ENCODE results near the gene TRPM3.

The TRPM3 gene

DNA sequence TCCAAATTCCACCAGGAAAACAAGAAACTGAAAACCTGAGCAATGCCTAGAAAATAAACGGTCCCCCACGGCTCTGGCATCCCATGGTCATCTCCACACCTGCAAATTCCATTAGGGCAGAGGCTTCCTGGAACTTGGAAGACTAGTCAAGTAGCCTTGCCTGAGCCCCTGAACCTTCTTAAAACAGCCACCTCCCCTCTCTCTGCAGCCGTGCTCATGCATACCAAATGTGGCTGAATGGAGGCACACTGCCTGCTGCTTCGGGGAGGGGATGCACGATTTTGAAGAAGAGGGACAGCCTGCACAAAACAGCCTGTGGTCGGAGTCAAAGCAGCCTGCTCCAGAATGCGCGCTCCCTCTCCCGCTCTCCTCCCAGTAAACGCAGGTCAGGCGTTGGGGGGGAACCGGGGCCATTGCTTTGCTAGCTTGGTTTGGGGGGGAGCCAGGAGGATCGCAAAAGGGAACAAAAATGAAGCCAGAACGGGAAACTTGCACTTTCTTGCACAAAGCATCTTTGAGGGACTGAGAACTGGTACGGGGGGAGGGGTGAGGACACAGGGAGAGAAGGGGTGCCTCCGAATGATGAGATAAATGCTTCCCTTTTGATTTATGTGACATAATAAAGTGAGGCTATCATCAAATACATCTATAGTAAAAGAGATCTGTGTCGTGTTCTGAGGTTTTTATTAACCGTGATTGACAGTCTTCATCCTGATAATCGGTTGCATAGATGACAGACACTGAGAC lies at the start of gene TRPM3:
TSS of gene TRPM3 (minus strand) at position 347 of the 747 bp plus-strand sequence. CDS start at position 80, 267 bp downstream.
- DNase-seq = no peak

DNA sequence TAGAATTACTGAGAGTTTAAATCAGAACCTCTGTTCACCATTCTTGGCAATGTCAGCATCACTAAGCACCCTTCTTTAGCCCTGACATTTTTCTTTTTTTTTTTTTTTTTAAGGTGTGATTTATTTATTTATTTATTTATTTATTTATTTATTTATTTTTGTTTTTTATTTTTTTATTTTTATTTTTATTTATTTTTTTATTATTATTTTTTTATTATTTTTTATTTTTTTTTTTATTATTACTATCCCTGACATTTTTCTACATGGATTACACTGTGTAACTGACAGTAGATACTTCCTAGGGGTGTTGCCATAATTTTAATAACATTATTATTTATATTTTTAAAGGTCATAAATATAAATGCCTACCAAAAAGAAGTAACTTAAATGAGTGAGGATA lies 47.0 kb upstream of the TRPM3 start:
- DNase-seq = no peak

DNA sequence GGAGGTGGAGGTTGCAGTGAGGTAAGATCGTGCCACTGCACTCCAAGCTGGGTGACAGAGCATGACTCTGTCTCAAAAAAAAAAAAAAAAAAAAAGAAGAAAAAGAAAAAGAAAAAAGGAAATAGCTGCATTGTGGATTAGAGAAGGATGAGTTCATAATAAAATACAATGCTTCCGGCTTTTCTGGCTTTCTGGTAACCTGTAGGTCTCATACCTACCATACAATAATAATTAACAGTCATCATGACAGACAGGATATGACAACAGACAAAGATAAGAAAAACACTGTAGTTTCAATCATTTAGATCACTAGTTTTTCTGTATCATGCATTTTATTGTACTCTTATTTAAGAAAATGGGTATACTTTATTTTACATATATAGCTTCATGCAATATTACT lies 40.7 kb upstream of the TRPM3 start:
- DNase-seq = no peak

DNA sequence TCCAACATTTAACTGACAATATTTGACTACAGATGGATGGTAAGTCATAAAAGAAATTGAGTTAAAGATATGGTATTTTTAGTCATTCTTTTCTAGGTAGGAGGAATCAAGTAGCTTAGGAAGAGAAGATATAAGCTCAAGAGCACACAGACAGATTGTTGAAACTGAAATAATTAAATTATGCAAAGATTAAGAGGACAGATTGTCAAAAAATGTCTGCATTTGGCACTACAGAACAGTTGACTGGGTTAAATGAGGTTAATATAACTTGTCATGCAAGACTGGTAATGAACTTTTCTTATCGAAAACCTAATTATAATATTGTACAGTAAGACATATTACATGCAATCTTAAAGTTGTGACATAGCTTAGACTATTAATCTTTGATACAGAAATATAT lies 36.3 kb upstream of the TRPM3 start:
- no peak for DNase-seq

DNA sequence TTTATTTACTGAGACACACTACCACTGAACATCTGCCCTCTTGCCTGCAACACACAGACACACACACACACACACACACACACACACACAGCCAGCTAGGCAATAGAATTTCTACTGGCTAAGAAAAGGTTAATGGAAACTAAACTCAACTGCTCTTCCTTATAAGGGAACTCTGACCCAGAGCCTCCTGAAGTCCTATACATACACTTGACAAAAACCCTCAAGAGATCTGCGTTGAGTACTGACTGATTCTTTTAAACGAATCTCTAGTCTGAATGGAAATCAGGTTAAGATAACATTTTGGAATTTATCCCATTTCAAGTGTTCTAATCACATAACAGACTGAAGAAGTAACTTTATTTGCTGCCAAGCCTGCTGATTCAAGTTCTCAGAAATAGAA lies 25.9 kb upstream of the TRPM3 start:
- DNase-seq = no peak

DNA sequence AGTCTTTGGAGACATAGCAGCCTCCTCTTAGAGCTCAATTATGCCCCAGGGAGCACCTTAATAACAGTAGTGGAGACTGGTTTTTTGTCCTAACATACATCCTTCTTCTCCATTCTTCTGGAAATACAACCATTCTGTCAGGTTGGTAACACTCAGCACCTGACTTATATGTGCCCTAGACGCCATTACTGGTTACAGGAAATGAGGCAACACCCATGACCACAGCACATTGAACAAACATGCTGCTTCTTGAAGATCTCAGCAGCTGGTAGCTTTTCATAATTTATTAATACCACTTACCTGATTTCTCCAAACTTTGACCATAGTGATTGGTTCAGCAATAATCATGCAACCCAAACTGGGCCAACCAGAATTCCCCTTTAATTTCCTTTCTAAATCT lies 25.1 kb upstream of the TRPM3 start:
- DNase-seq = no peak

DNA sequence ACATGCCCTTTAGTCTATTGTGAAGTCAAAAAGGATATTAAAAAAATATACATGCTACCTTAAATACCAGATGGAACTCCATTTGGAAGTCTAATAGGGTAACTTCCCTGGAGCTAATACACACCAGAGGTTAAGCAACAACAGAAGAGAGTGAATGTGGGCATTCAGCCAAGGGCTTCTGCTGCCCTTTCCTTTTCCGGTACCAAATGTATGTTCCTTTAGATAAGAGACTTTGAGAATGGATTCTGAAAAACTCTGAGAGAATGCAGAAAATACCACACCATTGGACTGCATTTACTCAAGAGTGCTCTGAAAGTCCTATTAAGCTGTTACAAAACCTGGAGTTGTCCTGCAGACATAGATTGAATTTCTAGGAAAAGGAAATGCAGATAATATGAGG lies 23.8 kb upstream of the TRPM3 start:
- DNase-seq = no peak

DNA sequence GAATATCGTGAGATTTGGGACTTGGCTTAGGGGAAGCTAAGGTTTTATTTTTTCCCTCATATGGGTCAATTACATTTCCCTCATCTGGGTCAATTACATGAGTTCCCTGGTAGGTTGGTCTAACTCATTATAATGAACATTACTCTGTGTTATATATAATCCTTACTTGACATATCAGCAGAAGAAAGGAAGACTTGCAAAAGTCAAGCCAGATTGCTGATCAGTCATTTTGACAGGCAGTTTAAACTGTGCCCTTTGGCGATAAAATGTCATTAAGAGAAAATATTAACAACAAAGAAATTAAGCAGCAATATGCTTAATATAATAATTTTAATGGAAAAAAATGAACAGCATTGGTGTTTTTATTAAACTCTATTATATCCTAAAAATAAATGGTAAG lies 23.1 kb upstream of the TRPM3 start:
- no peak for DNase-seq

DNA sequence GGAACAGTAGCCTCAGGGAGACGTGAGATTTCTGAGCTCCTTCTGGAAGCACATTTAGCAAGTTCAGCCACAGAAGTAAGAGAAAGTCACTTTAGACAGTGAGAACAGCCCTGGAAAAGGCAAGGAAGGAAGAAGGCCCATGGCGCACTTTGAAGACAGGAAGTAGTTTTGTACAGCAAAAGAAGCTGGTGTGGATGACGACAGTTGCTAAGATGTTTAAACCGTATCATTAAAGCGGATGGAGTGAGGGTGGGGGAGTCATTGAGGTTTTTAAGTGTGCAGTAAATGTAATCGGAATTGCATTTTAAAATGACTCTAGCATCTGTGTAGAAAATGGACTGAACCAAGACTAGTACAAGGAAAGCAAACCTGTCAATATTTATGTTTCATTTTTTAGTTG lies 15.3 kb upstream of the TRPM3 start:
- no peak for DNase-seq

DNA sequence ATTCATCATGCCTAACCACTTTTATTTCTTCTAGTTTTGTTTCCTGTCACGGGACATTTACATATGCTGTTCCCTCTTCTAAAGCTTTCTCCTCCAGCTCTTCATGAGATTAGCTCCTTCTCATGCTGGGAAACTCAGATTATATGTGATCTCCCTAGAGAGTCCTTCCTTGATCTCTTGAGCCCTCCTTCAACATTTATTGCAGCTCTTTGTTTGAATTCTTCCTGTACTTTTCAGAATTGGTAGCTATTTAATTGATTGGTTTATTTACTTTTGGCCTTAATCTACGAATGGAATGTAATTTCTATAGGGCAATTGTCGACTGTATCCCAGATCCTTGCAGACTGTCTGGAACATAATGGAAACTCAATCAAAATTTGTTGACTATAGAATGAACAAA lies 9.7 kb upstream of the TRPM3 start:
- DNase-seq = no peak

DNA sequence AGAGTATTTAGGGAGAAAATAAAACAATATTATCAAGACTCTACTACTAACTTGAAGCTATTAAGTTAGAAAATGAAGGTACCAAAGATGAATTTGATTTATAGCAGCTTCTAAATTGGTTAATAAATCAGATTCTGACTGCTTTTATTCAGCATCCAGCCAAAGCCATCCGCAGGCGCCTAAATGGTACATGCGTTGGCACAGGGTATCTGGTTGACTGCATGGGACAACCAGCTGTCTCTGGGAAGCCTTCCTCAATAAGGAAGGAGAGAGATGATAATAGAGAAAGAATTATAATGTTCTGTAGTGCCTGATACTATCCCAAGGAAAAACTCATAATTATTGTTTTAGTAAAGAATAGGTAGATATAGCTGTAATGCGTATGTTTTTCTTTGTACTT lies 9.1 kb upstream of the TRPM3 start:
- no peak for DNase-seq

DNA sequence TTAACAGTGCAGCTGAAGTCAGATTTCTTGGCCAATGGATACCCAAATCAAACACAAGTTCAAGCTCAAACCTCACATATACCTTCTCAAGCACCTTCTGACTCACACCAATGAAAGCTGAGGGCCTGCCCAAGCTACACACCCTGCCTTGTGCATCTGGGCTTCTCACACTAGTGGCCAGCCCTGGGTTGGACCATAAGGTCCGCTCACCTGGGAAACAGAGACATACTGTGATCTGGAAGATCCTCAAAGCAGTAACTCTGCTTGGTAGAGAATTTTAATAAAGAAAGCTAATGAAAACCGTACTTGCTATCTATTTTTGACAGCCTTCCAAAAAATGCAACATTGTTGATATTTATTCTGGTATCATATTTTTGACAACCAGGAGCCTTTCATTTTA lies 7.4 kb upstream of the TRPM3 start:
- no peak for DNase-seq

DNA sequence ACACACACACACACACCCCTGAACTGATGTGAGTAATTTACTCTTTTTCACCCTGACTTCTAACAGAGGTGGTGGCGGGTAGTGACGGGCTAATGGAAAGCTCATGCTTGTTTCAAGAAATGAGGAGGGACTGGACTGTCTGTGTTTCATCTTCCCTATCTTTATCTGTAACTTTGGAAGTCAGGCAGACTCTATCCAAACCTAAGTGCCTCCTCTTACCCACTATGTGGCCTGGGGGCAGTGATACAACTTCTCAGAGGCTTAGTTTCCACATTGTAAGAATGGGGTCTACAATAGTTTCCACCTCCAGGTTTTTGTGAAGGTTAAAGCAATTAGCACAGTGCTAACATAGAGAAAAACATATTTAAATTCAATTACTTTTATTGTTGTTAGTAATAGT lies 5.9 kb upstream of the TRPM3 start:
- DNase-seq = no peak

DNA sequence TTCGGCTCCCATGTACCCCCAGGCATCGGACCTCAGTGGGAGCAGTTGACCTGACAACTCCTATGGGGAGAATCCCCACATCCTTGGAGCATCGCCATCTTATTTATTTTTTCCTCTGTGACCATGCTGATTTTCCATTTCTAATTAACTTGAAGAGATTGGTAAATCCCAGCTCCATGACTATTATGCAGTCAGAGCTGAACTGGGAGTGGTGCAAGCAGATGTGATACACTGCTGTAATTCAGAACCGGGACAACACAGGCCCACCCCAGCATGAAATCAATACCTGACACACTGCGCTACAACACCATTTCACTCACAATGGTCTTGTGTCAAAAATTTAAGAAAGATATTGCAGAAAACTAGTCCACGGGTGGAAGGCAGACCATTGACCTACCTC lies 1.0 kb upstream of the TRPM3 start:
- no peak for DNase-seq

DNA sequence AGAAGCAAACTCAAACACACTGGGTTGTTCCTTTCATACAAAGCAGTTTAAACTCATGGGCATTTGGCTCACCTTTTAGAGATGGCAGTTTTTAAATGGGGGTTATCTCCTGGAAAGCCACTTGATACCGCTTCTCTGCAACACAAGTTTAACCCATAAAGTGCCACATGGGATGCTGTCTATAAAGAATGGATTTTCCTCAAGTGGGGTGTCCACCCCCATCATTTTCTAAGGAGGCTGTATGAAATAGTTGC lies 528 bp upstream of the TRPM3 start:
- DNase-seq = no peak

DNA sequence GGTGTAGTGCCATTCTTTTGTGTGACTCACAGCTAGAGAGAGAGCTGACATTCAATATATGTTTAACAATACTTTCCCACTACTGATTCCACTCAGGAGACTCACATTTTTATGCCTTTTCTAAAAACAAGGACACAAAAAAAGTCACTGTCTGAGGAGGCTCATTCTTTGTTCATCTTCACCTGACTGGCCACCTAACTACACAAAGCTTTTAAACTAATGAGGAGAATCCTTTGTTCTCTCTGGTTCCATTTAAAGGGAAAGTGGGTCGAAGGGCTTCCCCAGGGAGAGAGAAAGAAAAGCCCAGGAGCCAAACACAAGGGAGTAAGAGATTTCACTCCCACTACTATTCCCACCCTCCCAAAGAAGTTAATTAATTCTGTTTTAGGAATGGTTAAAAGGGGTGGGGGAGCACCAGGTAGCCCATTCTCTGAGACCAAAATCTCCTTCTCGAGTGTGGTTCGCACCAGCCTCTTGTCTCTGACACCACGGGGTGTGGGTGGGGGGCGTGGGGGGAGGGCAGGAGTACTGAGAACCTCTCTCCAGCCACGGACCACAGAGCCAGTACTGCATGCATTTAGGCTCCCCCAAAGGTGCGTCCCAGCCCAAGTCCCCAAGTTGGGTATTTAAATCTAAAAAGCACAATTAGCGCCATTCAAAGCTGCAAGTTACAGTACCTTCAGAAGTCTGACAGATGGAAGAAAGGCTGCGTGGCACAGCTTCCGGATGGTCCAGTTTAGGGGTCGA lies 747 bp downstream of the TRPM3 start:
- no peak for DNase-seq

DNA sequence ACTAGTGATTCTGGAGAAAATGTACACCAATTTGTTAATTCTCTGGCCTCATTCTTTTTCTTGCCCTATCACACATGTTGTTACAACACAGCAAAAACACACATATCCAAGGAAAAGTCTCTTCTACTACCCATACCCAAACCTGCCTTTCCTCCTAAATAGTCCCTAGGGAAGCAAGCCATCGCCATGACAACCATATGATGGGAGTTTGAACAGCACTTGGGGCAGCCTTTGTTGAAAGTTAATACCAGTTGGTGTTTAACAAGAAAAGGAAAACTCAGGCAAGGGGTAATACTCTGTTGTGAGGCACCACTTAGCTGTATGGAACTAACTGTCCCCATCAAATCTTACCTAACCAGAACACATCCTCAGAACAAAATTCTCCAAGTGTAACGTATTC lies 1.7 kb downstream of the TRPM3 start:
- no peak for DNase-seq

DNA sequence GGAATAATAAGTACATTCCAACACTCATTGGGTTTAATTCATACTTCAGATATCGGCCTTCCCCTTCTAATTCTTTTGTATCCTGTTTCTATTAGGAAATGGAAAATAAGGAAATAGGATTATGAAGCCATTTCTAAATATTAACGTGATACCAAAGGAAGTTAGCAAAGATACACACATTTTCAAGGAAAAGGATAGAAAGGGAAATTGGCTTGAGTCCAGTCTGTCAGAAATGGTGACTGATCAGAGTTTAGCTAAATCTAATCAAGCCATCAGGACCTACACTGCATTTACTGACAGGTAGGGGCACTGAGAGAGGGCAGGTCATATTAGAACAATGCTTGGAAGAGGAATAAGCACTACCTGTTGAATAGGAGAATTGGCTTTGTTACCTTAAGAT lies 3.1 kb downstream of the TRPM3 start:
- no peak for DNase-seq

DNA sequence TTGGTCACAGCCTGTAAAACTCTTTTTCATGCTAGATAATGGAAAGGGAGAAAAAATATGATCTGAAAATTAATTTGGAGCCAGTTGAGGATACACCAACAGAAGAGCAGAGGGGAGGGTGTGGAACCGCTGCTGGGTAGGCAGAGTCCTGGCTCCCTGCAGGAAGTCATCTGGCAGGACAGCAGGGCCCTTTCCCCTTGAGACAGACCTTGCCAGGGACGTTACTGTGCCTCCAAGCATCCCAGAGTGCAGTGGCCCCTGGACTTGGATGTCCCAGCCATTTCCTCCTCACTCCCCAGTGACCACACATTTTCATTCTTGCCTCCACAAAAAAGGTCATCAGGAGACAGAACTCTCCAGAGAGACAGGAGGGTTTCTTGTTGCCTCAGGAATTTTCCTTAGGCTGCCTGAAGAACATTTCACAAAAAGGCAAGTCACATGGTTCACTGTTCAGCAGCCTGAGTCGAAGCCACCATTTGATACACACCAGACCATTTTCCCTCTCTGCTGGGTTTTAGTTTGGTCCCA lies 5.9 kb downstream of the TRPM3 start:
- DNase-seq = no peak

DNA sequence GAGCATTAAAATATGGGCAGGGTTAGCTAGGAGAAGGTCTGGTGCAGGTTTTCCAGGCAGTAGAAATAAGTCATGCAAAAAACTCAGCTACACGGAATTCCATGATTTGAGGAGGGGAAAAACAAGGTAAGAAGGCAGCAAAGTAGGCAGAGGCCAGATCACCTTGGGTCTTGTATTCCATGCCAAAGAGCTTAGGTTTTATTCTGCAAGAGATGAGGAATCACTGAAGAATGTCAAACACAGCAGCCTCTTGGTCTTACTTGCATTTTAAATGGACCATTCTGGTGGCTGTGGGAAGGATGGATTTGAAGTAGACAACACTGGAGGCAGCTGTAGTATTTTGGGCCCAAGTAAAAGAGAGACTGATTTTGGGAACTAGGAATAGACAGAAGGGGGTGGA lies 8.6 kb downstream of the TRPM3 start:
- DNase-seq = no peak

DNA sequence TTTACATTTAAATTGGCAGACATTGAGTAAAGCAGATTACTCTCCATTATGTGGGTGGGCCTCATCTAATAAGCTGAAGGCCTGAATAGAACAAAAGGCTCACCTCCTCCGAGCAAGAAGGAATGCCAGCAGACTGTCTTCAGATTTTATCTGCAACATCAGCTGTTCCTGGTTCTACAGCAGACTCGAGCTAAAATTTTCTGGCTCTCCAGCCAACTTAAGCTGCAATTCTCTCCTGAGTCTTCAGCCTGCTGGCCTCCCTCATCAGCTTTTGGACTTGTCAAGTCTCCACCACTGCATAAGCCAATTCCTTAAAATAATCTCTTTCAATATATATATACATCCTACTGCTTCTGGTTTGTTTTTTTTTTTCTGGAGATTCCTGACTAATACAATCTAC lies 12.5 kb downstream of the TRPM3 start:
- DNase-seq = no peak

DNA sequence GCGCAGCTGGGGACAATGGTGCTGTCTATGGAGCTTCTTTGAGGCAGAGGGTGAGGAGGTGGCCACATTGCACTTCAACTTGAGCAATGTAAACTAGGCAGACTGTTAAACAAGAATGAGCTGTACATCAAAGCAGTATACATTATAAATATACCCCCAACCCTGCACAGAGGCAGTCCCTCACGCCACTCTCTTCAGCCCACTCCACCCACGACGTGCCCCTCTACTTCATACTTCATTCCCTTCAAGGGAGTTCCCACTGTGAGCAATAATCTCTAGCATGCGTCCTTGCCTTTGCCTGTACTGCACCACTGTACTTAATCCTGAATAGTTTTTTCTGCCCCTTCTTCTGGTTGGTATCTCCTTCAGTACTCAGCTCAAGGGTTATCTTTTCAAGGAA lies 14.4 kb downstream of the TRPM3 start:
- no peak for DNase-seq

DNA sequence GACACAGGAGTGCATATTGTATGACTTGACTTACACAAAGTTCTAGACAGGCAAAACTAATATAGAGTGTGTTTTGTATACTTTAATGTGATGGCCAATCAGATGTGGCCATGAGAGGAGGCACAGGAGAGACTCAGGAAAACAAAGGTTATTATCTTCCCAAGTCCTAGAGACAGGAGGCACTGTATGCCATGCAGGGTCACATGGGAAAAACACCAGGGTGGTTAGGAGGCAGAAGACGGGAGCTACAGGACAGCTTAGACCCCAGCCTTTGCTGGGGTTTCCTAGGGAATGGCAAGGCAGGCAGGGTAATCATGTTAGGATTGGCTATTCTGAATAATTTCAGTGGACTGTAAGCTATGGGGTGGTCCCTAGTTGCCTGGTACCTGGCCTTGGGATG lies 16.2 kb downstream of the TRPM3 start:
- DNase-seq = no peak

DNA sequence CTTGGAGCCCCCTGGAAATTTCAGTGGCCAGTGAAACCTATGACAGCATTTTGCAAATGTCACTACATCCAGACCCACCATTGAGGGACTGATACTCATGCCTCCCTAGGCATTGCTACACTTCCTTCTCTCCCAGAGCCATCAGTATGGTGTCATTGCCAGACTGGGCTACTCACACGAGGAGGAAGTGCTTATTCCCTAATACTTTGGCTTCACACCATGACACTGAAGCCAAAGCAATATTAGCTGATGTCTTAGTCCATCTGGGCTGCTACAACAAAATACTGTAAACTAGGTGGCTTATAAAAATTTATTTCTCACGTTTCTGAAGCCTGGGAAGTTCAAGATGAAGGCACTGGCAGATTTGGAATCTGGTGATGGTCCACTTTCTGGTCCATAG lies 22.6 kb downstream of the TRPM3 start:
- no peak for DNase-seq

DNA sequence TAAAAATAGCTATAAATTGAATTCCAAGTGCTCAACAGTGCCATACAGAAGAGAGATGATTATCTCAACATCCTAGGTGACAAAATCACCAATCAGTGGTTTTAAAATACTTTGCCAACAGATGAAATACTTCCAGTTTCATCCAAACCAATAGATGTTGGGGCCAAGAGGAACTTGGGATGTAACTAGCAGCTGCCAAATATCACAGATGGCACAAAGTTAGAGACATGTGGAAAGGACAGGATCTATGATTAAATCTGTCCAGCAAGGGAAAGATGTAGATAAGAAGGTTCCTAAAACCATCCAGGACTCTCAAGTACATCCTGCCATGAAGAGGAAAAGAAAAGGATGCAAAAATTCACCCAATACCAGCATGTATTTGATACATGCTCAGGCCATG lies 23.8 kb downstream of the TRPM3 start:
- DNase-seq = no peak

Measured in DMS153 (cell line).